AG04449 (cell line): ENCODE data around the gene ATP10A.

ENCODE experiments used
- CTCF ChIA-PET: fragments of 350-600 bp; formaldehyde crosslinking; extraction: SDS; loops from one replicate; lab custom pipeline; 2021; ENCODE audit warnings: antibody characterized with exemption; lab: Yijun Ruan, JAX
- POLR2A ChIA-PET: fragments of 400-600, 350-600 bp; formaldehyde crosslinking; extraction: SDS; loops from one replicate; lab custom pipeline; 2020; ENCODE audit warnings: antibody characterized with exemption, inconsistent platforms; lab: Yijun Ruan, JAX
- DNase-seq: peaks from one replicate; pipeline ENCODE4 v3.0.0-alpha.2; 2010; ENCODE audit warnings: low read depth, low spot score
- H3K4me3 ChIP-seq: 2 replicates; pipeline ENCODE4 v1.5.1; 2011; ENCODE audit warnings: low read depth, mild to moderate bottlenecking, control low read depth, low read length
- TF ChIP-seq, protein P1 (sequence below): IDR thresholded peaks from one replicate; pipeline ENCODE4 v1.5.1; 2011; ENCODE audit warnings: mild to moderate bottlenecking, moderate library complexity, low read length, control low read depth, inconsistent platforms; ENCODE audit not compliant: insufficient read depth; ENCODE audit errors: missing control alignments

ATP10A gene

DNA sequence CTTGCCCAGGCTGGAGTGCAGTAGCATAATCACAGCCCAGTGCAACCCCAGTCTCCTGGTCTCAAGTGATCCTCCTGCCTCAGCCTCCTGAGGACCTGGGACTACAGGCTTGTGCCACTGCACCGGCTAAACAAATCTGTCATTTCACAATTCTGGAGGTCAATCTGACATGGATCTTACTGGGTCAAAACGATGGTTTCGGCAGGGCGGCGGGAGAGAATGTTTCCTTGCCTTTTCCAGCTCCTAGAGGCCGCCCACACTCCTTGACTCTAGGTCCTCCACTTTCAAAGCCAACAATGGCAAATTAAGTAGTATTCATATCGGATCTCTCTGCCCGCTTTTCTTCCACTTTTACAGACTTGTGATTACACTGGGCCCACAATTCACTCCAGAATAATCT is 14.8 kb downstream of the ATP10A start:
- no peak for DNase-seq
- H3K4me3 ChIP-seq = no peak overlapping the region
- ChIA-PET POLR2A (interaction anchor here (1.1 kb wide), 1 partner anchor 85 kb away, joined by 3 read pairs; no protein-coding TSS in a partner anchor), CTCF (interaction anchor here (1.1 to 2.6 kb wide), 6 partner anchors 13 to 86 kb away, joined by 3 to 15 read pairs (median 6); no protein-coding TSS in a partner anchor)
- TF ChIP-seq, protein P1, sequence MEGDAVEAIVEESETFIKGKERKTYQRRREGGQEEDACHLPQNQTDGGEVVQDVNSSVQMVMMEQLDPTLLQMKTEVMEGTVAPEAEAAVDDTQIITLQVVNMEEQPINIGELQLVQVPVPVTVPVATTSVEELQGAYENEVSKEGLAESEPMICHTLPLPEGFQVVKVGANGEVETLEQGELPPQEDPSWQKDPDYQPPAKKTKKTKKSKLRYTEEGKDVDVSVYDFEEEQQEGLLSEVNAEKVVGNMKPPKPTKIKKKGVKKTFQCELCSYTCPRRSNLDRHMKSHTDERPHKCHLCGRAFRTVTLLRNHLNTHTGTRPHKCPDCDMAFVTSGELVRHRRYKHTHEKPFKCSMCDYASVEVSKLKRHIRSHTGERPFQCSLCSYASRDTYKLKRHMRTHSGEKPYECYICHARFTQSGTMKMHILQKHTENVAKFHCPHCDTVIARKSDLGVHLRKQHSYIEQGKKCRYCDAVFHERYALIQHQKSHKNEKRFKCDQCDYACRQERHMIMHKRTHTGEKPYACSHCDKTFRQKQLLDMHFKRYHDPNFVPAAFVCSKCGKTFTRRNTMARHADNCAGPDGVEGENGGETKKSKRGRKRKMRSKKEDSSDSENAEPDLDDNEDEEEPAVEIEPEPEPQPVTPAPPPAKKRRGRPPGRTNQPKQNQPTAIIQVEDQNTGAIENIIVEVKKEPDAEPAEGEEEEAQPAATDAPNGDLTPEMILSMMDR = no peak

- TF ChIP-seq, protein P1 = no peak
- CTCF ChIA-PET = interaction anchor here (0.7 to 2.6 kb wide), 7 partner anchors 8 to 339 kb away, joined by 3 to 15 read pairs (median 4); no protein-coding TSS in a partner anchor
- no peak for DNase-seq
- POLR2A ChIA-PET = no interaction called here
- H3K4me3 ChIP-seq = no peak overlapping the region
These were observed 16.1 kb downstream of the ATP10A start for GRCh38 chr15:25847051-25847450.

DNA sequence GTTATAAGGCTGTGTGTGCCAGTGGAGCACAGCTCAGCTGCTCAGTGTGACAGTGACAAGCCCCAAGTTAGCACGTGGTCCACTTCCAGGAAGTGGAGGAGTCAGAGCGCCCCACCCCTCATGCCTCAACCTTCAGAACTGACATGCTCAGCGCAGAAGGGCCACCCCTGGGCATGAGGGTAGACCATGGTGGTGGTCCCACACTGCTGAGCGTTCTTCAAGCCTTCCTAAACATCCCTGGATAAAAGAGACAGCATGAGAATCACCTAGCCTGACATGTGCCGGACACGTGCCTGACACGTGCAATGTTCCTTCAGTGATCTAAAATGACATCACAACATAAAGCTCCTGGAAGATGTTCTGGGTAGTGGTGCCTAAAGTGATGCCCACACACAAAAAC is 16.8 kb downstream of the ATP10A start:
- no peak overlapping the region for H3K4me3 ChIP-seq
- DNase-seq = no peak
- CTCF ChIA-PET = interaction anchor here (1.3 to 2.6 kb wide), 4 partner anchors 11 to 88 kb away, joined by 3 to 15 read pairs (median 6); no protein-coding TSS in a partner anchor
- POLR2A ChIA-PET = no interaction called here
- TF ChIP-seq, protein P1 = no peak

- ChIA-PET CTCF (interaction anchor here (1.3 kb wide), 1 partner anchor 88 kb away, joined by 4 read pairs; no protein-coding TSS in a partner anchor), POLR2A (no interaction called here)
- H3K4me3 ChIP-seq = no peak overlapping the region
- DNase-seq = no peak
- TF ChIP-seq, protein P1 = no peak
These were observed 18.0 kb downstream of the ATP10A start for GRCh38 chr15:25844981-25845680.

GRCh38 chr15:25844542-25844941 is 18.6 kb downstream of the ATP10A start:
- ChIA-PET POLR2A (no interaction called here), CTCF (interaction anchor here (1.3 to 1.5 kb wide), 2 partner anchors 59 to 89 kb away, joined by 3 to 4 read pairs; no protein-coding TSS in a partner anchor)
- no peak for DNase-seq
- H3K4me3 ChIP-seq = no peak overlapping the region
- TF ChIP-seq, protein P1 = no peak

DNA sequence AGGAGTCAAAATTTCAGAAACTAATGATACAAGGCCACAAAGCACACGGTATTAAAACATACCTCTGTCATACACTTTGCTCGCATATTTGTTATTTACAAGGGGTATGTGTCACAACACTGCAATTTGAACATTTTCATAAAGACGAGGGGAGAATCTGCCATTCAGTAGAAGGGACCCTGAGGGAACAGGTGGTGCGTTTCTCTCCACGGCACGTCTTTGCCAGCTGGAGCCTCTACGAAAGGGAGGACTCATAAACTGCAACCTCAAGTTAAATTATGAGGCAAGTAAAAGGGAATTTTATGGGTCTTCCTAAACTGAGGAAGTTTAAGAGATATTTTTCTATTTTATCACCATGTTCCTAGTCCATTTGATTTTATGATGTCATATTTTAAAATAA is 19.1 kb downstream of the ATP10A start:
- DNase-seq = no peak
- H3K4me3 ChIP-seq = no peak overlapping the region
- ChIA-PET CTCF (interaction anchor here (1.3 to 1.5 kb wide), 2 partner anchors 58 to 89 kb away, joined by 3 to 4 read pairs; no protein-coding TSS in a partner anchor), POLR2A (no interaction called here)
- TF ChIP-seq, protein P1 = no peak
